NCI-H2171 (cell line): ENCODE results near the gene CDK5R1.
"Not testable (repeated sequence)": the region's sequence is repeated elsewhere in the genome, so short reads cannot be mapped to it uniquely, and the experiment has no call there.

Experiments used
- DNase-seq: peaks from one replicate; lab custom pipeline; 2025; lab: John Stamatoyannopoulos, UW

CDK5R1 gene

GRCh38 chr17:32486701-32487472 lies at the start of gene CDK5R1:
Gene CDK5R1, plus strand, starts transcription at chr17:32486993. Its CDS starts 628 bp downstream, at chr17:32487621.
- DNase-seq = peak; percentile 82

- no peak for DNase-seq
Observed at GRCh38 chr17:32440722-32441121, 46.1 kb upstream of the CDK5R1 start.

- DNase-seq = no peak
Observed at GRCh38 chr17:32441886-32442285, 44.9 kb upstream of the CDK5R1 start.

- no peak for DNase-seq
Observed at GRCh38 chr17:32443827-32444300, 42.9 kb upstream of the CDK5R1 start.

- DNase-seq = peak; percentile 97
Observed at GRCh38 chr17:32444301-32445073, 42.3 kb upstream of the CDK5R1 start, which contains the start of gene PSMD11. Gene PSMD11, plus strand, starts transcription at chr17:32444510. Its CDS starts 14 bp downstream, at chr17:32444524.

- DNase-seq = no peak
Observed at GRCh38 chr17:32445074-32445415, 41.7 kb upstream of the CDK5R1 start.

GRCh38 chr17:32445497-32445896 lies 41.3 kb upstream of the CDK5R1 start:
- DNase-seq = no peak

GRCh38 chr17:32445971-32446370 lies 40.8 kb upstream of the CDK5R1 start:
- no peak for DNase-seq

- DNase-seq = no peak
Observed at GRCh38 chr17:32446949-32447348, 39.8 kb upstream of the CDK5R1 start.

- DNase-seq = no peak
Observed at GRCh38 chr17:32449963-32450362, 36.8 kb upstream of the CDK5R1 start.

GRCh38 chr17:32450379-32450778 lies 36.4 kb upstream of the CDK5R1 start:
- DNase-seq = not testable (repeated sequence)

GRCh38 chr17:32451879-32452278 lies 34.9 kb upstream of the CDK5R1 start:
- DNase-seq = no peak

GRCh38 chr17:32452281-32452680 lies 34.5 kb upstream of the CDK5R1 start:
- no peak for DNase-seq

GRCh38 chr17:32453370-32453769 lies 33.4 kb upstream of the CDK5R1 start:
- DNase-seq = no peak

GRCh38 chr17:32458371-32458770 lies 28.4 kb upstream of the CDK5R1 start:
- no peak for DNase-seq

- no peak for DNase-seq
Observed at GRCh38 chr17:32460054-32460453, 26.7 kb upstream of the CDK5R1 start.

GRCh38 chr17:32461498-32461852 lies 25.3 kb upstream of the CDK5R1 start:
- no peak for DNase-seq

GRCh38 chr17:32461853-32462617 lies 24.8 kb upstream of the CDK5R1 start:
- DNase-seq = peak; percentile 43

- no peak for DNase-seq
Observed at GRCh38 chr17:32463304-32463703, 23.5 kb upstream of the CDK5R1 start.

- no peak for DNase-seq
Observed at GRCh38 chr17:32464374-32464773, 22.4 kb upstream of the CDK5R1 start.

- DNase-seq = no peak
Observed at GRCh38 chr17:32467949-32468348, 18.8 kb upstream of the CDK5R1 start.

- DNase-seq = no peak
Observed at GRCh38 chr17:32470405-32471167, 16.2 kb upstream of the CDK5R1 start.
